ENCODE data around the gene VWA8.
"Not testable (repeated sequence)": the region's sequence is repeated elsewhere in the genome, so short reads cannot be mapped to it uniquely, and the experiment has no call there.

The VWA8 gene

GRCh38 chr13:41603917-41604316 is 357.0 kb downstream of the VWA8 start:
- no peak for DNase-seq
- intact Hi-C loops (cut with DNase I), result no loop called here

GRCh38 chr13:41601718-41602445 is 359.0 kb downstream of the VWA8 start:
- intact Hi-C loops (cut with DNase I), result no loop called here
- DNase-seq, result no peak

GRCh38 chr13:41599619-41600018 is 361.3 kb downstream of the VWA8 start:
- DNase-seq, result no peak
- intact Hi-C loops (cut with DNase I), result no loop called here

- intact Hi-C loops (cut with DNase I), result no loop called here
- no peak for DNase-seq
Observed at GRCh38 chr13:41597348-41598041, 363.4 kb downstream of the VWA8 start.

- no peak for DNase-seq
- intact Hi-C loops (cut with DNase I), result loop anchor here (1.0 kb wide), 1 partner anchor 39 kb away; no protein-coding TSS in a partner anchor
Observed at GRCh38 chr13:41596190-41596589, 364.7 kb downstream of the VWA8 start.

- intact Hi-C loops (cut with DNase I), result no loop called here
- DNase-seq, result no peak
Observed at GRCh38 chr13:41595298-41595697, 365.6 kb downstream of the VWA8 start.

GRCh38 chr13:41590643-41591042 is 370.3 kb downstream of the VWA8 start:
- intact Hi-C loops (cut with DNase I), result no loop called here

GRCh38 chr13:41590122-41590521 is 370.8 kb downstream of the VWA8 start:
- intact Hi-C loops (cut with DNase I), result no loop called here
- DNase-seq, result no peak

More at GRCh38 chr13:41590643-41591042, 370.3 kb downstream of the VWA8 start:
- DNase-seq, result no peak

- no peak for DNase-seq
- intact Hi-C loops (cut with DNase I), result no loop called here
Observed at GRCh38 chr13:41589434-41589833, 371.5 kb downstream of the VWA8 start.

GRCh38 chr13:41588899-41589298 is 372.0 kb downstream of the VWA8 start:
- no peak for DNase-seq

GRCh38 chr13:41588448-41588847 is 372.5 kb downstream of the VWA8 start:
- intact Hi-C loops (cut with DNase I), result no loop called here
- DNase-seq, result no peak

More at GRCh38 chr13:41588899-41589298, 372.0 kb downstream of the VWA8 start:
- intact Hi-C loops (cut with DNase I), result no loop called here

GRCh38 chr13:41587490-41587889 is 373.4 kb downstream of the VWA8 start:
- intact Hi-C loops (cut with DNase I), result no loop called here
- peak in 3 of 10 donors; percentile 23 to 73 (median 27) for DNase-seq

GRCh38 chr13:41586216-41586615 is 374.7 kb downstream of the VWA8 start:
- intact Hi-C loops (cut with DNase I), result no loop called here
- DNase-seq, result no peak

GRCh38 chr13:41582027-41582463 is 378.9 kb downstream of the VWA8 start:
- intact Hi-C loops (cut with DNase I), result no loop called here
- no peak for DNase-seq

- intact Hi-C loops (cut with DNase I), result no loop called here
- no peak for DNase-seq
Observed at GRCh38 chr13:41580345-41580744, 380.6 kb downstream of the VWA8 start.

GRCh38 chr13:41579881-41580280 is 381.0 kb downstream of the VWA8 start:
- intact Hi-C loops (cut with DNase I), result no loop called here
- no peak for DNase-seq

- intact Hi-C loops (cut with DNase I), result no loop called here
- no peak for DNase-seq
Observed at GRCh38 chr13:41579168-41579567, 381.7 kb downstream of the VWA8 start.

- intact Hi-C loops (cut with DNase I), result no loop called here
- no peak for DNase-seq
Observed at GRCh38 chr13:41578371-41578770, 382.5 kb downstream of the VWA8 start.

GRCh38 chr13:41577436-41577835 is 383.5 kb downstream of the VWA8 start:
- intact Hi-C loops (cut with DNase I), result no loop called here
- no peak for DNase-seq

- intact Hi-C loops (cut with DNase I); DNase-seq: not testable (repeated sequence)
Observed at GRCh38 chr13:41573640-41574039, 387.3 kb downstream of the VWA8 start.

GRCh38 chr13:41571817-41572340 is 389.0 kb downstream of the VWA8 start:
- intact Hi-C loops (cut with DNase I), result not testable (repeated sequence)
- peak in 1 of 10 donors; percentile 80 for DNase-seq

GRCh38 chr13:41568972-41569351 is 391.9 kb downstream of the VWA8 start:
- intact Hi-C loops (cut with DNase I), result no loop called here
- no peak for DNase-seq
